GM12878 (cell line): ENCODE measurements around the gene ARID5B. TPM values are rescaled to one million over a fixed set of nuclear protein-coding genes. Genes with fewer than 3 reads are reported as not detected.

Experiments used
- ATAC-seq: fragments of 200-7000 bp; cut with Tn5 transposase; 3 replicates; pipeline ENCODE4 v1.9.1; 2020; ENCODE audit warnings: mild to moderate bottlenecking, moderate library complexity
- BruUV-seq: library from RNA; stranded (reverse); fragments of 400-500 nt; replicated peaks from 2 replicates; lab custom pipeline; 2021; lab: Mats Ljungman, UMichigan
- CTCF ChIA-PET: fragments of 300-600 bp; sonication (Branson Sonifier 250); formaldehyde crosslinking; extraction: SDS; loops from one replicate; lab custom pipeline; 2021; ENCODE audit warnings: inconsistent platforms; lab: Yijun Ruan, JAX
- POLR2A ChIA-PET: fragments of 350-600 bp; formaldehyde crosslinking; extraction: SDS; loops from one replicate; lab custom pipeline; 2021; ENCODE audit warnings: inconsistent platforms; lab: Charles Lee
- RAD21 ChIA-PET: fragments of 300-600 bp; sonication (Branson Sonifier 250); formaldehyde crosslinking; loops from one replicate; lab custom pipeline; 2023; ENCODE audit warnings: antibody characterized with exemption; ENCODE audit not compliant: unreplicated experiment; lab: Charles Lee
- SMC1A ChIA-PET: fragments of 300-600 bp; sonication (Branson Sonifier 250); formaldehyde crosslinking; loops from one replicate; lab custom pipeline; 2023; ENCODE audit not compliant: unreplicated experiment, uncharacterized antibody; lab: Charles Lee
- DNase-seq: peaks from one replicate; pipeline ENCODE4 v3.0.0-alpha.2; 2011; ENCODE audit warnings: low read depth, low spot score
- FAIRE-seq: peaks from 3 replicates; lab custom pipeline; 2011; peaks lifted over from hg19 to GRCh38; lab: Jason Lieb, UNC
- H2AFZ ChIP-seq: 2 replicates; pipeline ENCODE4 v1.6.0; 2011; ENCODE audit warnings: low read depth, low read length, control low read depth; ENCODE audit not compliant: control insufficient read depth
- H3K27ac ChIP-seq: 2 replicates; pipeline ENCODE4 v1.5.1; 2011; ENCODE audit warnings: control low read depth; ENCODE audit not compliant: control insufficient read depth, insufficient read depth
- H3K27me3 ChIP-seq, 2 experiments: replicated peaks in 1 of 2; 2 replicates each; pipeline versions ENCODE4 v1.6.0 to v1.6.1; 2011; ENCODE audit warnings: low read length in 1 of 2; ENCODE audit not compliant: control insufficient read depth in 2 of 2, insufficient read depth in 2 of 2
- H3K36me3 ChIP-seq, 2 experiments: 2 replicates each; pipeline ENCODE4 v1.5.1; 2011; ENCODE audit warnings: low read length in 1 of 2; ENCODE audit not compliant: control insufficient read depth in 2 of 2, insufficient read depth in 2 of 2
- H3K4me1 ChIP-seq: 2 replicates; pipeline ENCODE4 v1.6.1; 2011; ENCODE audit warnings: mild to moderate bottlenecking, low read length, moderate library complexity, mixed read lengths; ENCODE audit not compliant: control insufficient read depth, insufficient read depth
- H3K4me2 ChIP-seq: 2 replicates; pipeline ENCODE4 v1.6.0; 2011; ENCODE audit warnings: control low read depth; ENCODE audit not compliant: control insufficient read depth, insufficient read depth
- H3K4me3 ChIP-seq: fragments of 200-600 bp; sonication (generic); 2 replicates; pipeline ENCODE4 v1.5.1; 2016
- H3K79me2 ChIP-seq: 2 replicates; pipeline ENCODE4 v1.6.0; 2011; ENCODE audit warnings: low read length; ENCODE audit not compliant: control insufficient read depth, insufficient read depth
- H3K9ac ChIP-seq: 2 replicates; pipeline ENCODE4 v1.8.0; 2011; ENCODE audit warnings: low read length, control low read depth, mixed read lengths; ENCODE audit not compliant: control insufficient read depth, insufficient read depth
- H3K9me3 ChIP-seq: replicated peaks from 3 replicates; pipeline ENCODE4 v1.5.1; 2011; ENCODE audit warnings: mild to moderate bottlenecking, low read length; ENCODE audit not compliant: control insufficient read depth, insufficient read depth
- H4K20me1 ChIP-seq: 2 replicates; pipeline ENCODE4 v1.6.0; 2011; ENCODE audit not compliant: control insufficient read depth, insufficient read depth
- CBX3 ChIP-seq: fragments of 200-600 bp; sonication (generic); IDR thresholded peaks from 2 replicates; pipeline ENCODE4 v1.6.1; 2016; ENCODE audit warnings: low read depth, borderline replicate concordance
- FOXK2 ChIP-seq: fragments of 450-650 bp; IDR thresholded peaks from 2 replicates; pipeline ENCODE4 v1.6.1; 2017; ENCODE audit warnings: mild to moderate bottlenecking, moderate library complexity
- NFYB ChIP-seq: IDR thresholded peaks from 2 replicates; pipeline ENCODE4 v1.6.1; 2011; ENCODE audit warnings: low read depth, mild to moderate bottlenecking, low read length, improper control_type of control experiment, moderate library complexity; ENCODE audit not compliant: insufficient read depth
- SMARCA5 ChIP-seq: fragments of 450-650 bp; IDR thresholded peaks from 2 replicates; pipeline ENCODE4 v1.6.1; 2017; ENCODE audit warnings: mild to moderate bottlenecking
- SMC3 ChIP-seq: IDR thresholded peaks from 2 replicates; pipeline ENCODE4 v1.6.1; 2011; ENCODE audit warnings: low read length, improper control_type of control experiment, borderline replicate concordance
- WGBS: methylation state at CpG from one replicate; pipeline ENCODE4 v1.1.6; 2016; ENCODE audit warnings: low lambda C conversion rate; ENCODE audit not compliant: insufficient replicate concordance, insufficient coverage; ENCODE audit errors: missing lambda C conversion rate; 5-methylcytosine and 5-hydroxymethylcytosine counted together
- in situ Hi-C: fragments of 300-500 bp; cut with MboI; formaldehyde crosslinking; loops from 9 replicates; pipeline ENCODE4 v1.14.3; 2018; ENCODE audit warnings: mixed read lengths
- intact Hi-C: fragments of 100-400 bp; cut with micrococcal nuclease; formaldehyde crosslinking; loops from one replicate; pipeline ENCODE4 v1.14.2; 2022; ENCODE audit not compliant: unreplicated experiment
- polyA plus RNA-seq, 11 experiments: library from polyadenylated mRNA; depleted of rRNA in 4 of 11; unstranded in 6 of 11; stranded (reverse) in 5 of 11; fragments of >200 nt; fragmentation: Nextera tagmentation in 4 of 11; fragmentation: Illumina TruSeq in 1 of 11; extraction: Ambion mirVana in 4 of 11; extraction: Trizol in 1 of 11; gene quantifications; 1 replicate in 1 of 11; 2 replicates in 10 of 11; pipeline versions ENCODE4 v1.2.1 to v1.2.3, GENCODE V29; 2011 to 2016; ENCODE audit warnings: inconsistent platforms in 2 of 11, missing spikeins in 2 of 11, low read depth in 1 of 11
- total RNA-seq, 4 experiments: library from RNA; depleted of rRNA in 3 of 4; stranded (reverse); fragments of >200 nt in 3 of 4; fragmentation: Illumina TruSeq in 1 of 4; extraction: Trizol in 1 of 4; gene quantifications; 2 replicates each; pipeline versions ENCODE4 v1.2.1 to v1.2.3, GENCODE V29; 2013 to 2021
- TF ChIP-seq, protein P1 (sequence below): IDR thresholded peaks from 2 replicates; pipeline ENCODE4 v1.6.1; 2012; ENCODE audit warnings: low read length, inconsistent platforms
- TF ChIP-seq, protein P2 (sequence below): fragments of 450-650 bp; IDR thresholded peaks from 2 replicates; pipeline ENCODE4 v1.6.1; 2018; ENCODE audit warnings: mild to moderate bottlenecking, low read depth, moderate library complexity; ENCODE audit not compliant: partially characterized antibody

ARID5B gene
- total and polyA plus RNA-seq, 10 of the 15 experiments (the other 5 are each of a cell fraction or from before 2014, with no cell fraction given): 2.7 to 8.5 (median 6.1) TPM

DNA sequence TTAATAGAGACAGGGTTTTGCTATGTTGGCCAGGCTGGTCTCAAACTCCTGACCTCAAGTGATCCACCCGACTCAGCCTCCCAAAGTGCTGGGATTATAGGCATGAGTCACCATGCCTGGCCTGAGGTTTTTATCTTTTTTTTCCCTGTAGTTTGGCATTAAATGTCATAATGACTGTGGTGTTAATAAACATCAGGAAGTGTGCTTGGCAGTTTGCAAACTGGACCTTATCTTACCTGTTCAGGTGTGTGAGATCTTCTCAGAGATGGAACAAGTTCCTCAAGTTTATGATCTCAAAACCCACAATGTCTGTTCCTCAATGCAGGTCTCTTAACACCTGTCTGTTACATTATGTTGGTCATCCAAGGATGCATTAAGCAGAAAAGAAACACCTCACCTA, 80.0 kb downstream of the ARID5B start (continued):
- TF ChIP-seq FOXK2: no peak

DNA sequence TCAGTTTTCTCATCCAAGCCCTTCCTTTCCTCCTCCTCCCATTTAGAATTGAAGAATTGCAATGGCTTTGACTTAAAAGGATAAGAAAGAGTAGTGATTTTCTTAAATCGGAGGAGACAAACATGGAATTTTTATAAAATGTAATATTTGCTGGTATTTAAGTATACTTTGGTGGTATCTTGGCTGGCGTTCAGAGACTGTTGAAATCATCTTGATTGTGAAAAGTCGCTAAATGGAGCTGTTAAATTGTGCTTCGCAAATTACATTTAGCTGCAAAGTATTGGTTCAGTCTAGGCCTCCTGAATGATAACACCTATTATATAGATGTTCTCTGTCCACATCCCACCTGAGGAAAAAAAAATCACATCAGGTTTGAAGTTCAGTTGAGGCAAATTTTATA, 81.8 kb downstream of the ARID5B start:
- TF ChIP-seq SMARCA5 (no peak), NFYB (no peak)
- DNase-seq: no peak
- FAIRE-seq: no peak
- ATAC-seq: no peak
- Histone ChIP-seq H3K4me3 (no peak overlapping the region), H3K36me3 (peaks cover 2 to 6% of the 10 kb centered on the region in 2 experiments; a peak in 1 of 4 replicates), H3K27me3 (no peaks in the 10 kb centered on the region), H3K4me2 (no peak overlapping the region), H2AFZ (no peak overlapping the region), H3K9me3 (no peaks in the 10 kb centered on the region; the same call in 2 of the 3 replicates), H3K27ac (no peak overlapping the region), H3K9ac (no peak overlapping the region), H3K4me1 (peaks cover 29% of the 10 kb centered on the region), H3K79me2 (peaks cover 30% of the 10 kb centered on the region), H4K20me1 (no peaks in the 10 kb centered on the region)
- in situ Hi-C loops (no loop called here), intact Hi-C loops (no loop called here)
- ChIA-PET POLR2A (no interaction called here), RAD21 (no interaction called here), CTCF (interaction anchor here (0.7 kb wide), 1 partner anchor 260 kb away, joined by 3 read pairs; no protein-coding TSS in a partner anchor), SMC1A (interaction anchor here (0.6 to 1.6 kb wide), 4 partner anchors 10 to 83 kb away, joined by 3 to 6 read pairs (median 4); no protein-coding TSS in a partner anchor)
- BruUV-seq: no TSS peak
- WGBS: 100% methylated on average over 4 of the region's 4 CpGs

DNA sequence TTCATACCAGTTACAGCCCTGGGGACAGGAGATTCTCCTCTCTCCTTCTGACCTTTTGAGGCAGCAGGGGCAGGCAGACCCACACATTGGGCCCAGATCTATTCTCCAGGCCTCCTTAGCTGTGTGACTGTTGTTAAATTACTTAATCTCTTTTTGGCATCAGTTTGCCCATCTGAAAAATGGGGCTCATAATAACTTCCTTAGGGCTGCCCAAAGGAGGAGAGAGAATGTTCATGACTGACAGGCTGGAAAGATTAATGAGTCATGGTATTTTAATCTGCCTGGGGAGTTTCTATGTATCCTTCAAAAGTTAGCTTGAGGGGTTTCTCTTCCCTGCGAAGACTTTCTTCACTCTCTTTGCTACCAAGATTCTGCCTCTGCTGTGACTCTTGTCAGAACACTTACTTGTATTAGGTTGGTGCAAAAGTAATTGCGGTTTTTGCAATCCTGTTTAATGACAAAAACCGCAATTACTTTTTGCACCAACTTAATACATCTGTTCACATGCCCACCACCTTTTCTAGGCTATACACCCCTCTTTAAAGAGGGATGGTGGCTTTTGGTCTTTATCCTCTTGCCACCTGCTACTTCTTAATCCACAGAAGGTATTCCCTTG, 83.4 kb downstream of the ARID5B start:
- no peaks in the 10 kb centered on the region for H3K27me3 ChIP-seq
- no peak overlapping the region for H3K27ac ChIP-seq
- ATAC-seq (no peak), DNase-seq (no peak), FAIRE-seq (no peak)
- ChIA-PET POLR2A (no interaction called here), SMC1A (no interaction called here), RAD21 (no interaction called here), CTCF (interaction anchor here (0.9 kb wide), 1 partner anchor 260 kb away, joined by 3 read pairs; no protein-coding TSS in a partner anchor)
- in situ Hi-C loops (no loop called here), intact Hi-C loops (loop anchor here (5.0 kb wide), 1 partner anchor 62 kb away; no protein-coding TSS in a partner anchor)
- H2AFZ ChIP-seq: no peak overlapping the region
- WGBS: 93% methylated on average over 3 of the region's 3 CpGs
- no peaks in the 10 kb centered on the region for H4K20me1 ChIP-seq
- peaks cover 35% of the 10 kb centered on the region for H3K4me1 ChIP-seq
- H3K4me2 ChIP-seq: no peak overlapping the region
- H3K9ac ChIP-seq: no peak overlapping the region
- H3K79me2 ChIP-seq: peaks cover 32% of the 10 kb centered on the region
- H3K9me3 ChIP-seq: no peaks in the 10 kb centered on the region
- BruUV-seq: no TSS peak
- no peak overlapping the region for H3K4me3 ChIP-seq
- peaks cover 0 to 2% of the 10 kb centered on the region in 2 experiments; a peak in 1 of 4 replicates for H3K36me3 ChIP-seq
- TF ChIP-seq, protein P1, sequence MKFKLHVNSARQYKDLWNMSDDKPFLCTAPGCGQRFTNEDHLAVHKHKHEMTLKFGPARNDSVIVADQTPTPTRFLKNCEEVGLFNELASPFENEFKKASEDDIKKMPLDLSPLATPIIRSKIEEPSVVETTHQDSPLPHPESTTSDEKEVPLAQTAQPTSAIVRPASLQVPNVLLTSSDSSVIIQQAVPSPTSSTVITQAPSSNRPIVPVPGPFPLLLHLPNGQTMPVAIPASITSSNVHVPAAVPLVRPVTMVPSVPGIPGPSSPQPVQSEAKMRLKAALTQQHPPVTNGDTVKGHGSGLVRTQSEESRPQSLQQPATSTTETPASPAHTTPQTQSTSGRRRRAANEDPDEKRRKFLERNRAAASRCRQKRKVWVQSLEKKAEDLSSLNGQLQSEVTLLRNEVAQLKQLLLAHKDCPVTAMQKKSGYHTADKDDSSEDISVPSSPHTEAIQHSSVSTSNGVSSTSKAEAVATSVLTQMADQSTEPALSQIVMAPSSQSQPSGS: no peak
- no peak for TF ChIP-seq CBX3
- TF ChIP-seq SMC3: no peak
- TF ChIP-seq, protein P2, sequence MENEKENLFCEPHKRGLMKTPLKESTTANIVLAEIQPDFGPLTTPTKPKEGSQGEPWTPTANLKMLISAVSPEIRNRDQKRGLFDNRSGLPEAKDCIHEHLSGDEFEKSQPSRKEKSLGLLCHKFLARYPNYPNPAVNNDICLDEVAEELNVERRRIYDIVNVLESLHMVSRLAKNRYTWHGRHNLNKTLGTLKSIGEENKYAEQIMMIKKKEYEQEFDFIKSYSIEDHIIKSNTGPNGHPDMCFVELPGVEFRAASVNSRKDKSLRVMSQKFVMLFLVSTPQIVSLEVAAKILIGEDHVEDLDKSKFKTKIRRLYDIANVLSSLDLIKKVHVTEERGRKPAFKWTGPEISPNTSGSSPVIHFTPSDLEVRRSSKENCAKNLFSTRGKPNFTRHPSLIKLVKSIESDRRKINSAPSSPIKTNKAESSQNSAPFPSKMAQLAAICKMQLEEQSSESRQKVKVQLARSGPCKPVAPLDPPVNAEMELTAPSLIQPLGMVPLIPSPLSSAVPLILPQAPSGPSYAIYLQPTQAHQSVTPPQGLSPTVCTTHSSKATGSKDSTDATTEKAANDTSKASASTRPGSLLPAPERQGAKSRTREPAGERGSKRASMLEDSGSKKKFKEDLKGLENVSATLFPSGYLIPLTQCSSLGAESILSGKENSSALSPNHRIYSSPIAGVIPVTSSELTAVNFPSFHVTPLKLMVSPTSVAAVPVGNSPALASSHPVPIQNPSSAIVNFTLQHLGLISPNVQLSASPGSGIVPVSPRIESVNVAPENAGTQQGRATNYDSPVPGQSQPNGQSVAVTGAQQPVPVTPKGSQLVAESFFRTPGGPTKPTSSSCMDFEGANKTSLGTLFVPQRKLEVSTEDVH: no peak
